Measurements from ENCODE around the gene NDUFS6. TPM values are rescaled to one million over a fixed set of nuclear protein-coding genes. Genes with fewer than 3 reads are reported as not detected.
A peak's percentile ranks its signal among the peaks of the same experiment; 100 is the strongest.

NDUFS6 gene
- total and polyA plus RNA-seq, 10 donors = 18.2 to 74.2 (median 29.2) TPM

DNA sequence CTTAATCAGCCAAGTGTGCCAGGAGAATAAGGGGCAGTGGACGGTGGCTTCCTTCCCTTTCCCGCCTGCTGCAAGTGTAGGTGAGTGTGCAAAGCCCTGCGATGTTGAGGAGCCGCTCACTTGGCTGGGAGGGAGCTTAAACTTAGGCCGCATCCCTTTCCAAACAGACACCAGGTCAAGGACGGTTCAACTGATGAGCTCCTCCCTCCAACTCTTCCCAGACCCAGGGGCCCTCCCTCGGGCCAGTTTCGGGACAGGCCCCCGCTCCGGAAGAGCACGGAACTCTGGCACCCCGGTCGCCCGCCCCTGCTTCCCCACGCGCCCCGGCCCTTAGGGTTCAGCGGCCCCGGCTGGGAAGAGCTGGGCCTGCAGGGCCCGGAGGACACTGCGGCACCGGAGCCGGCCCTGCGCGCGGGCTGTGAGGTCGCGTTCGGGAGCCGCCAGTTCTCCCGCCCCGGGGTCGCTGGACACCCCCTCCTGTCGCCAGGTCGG lies 2.1 kb upstream of the NDUFS6 start:
- peak overlapping the region; percentile 70 to 93 (median 90) for H3K27ac ChIP-seq
- peaks cover 0 to 48% (median 34%) of the 10 kb centered on the region in 6 donors for H3K36me3 ChIP-seq
- H3K4me3 ChIP-seq = peak overlapping the region; percentile 90 to 99 (median 97)
- TF ChIP-seq, protein P1, sequence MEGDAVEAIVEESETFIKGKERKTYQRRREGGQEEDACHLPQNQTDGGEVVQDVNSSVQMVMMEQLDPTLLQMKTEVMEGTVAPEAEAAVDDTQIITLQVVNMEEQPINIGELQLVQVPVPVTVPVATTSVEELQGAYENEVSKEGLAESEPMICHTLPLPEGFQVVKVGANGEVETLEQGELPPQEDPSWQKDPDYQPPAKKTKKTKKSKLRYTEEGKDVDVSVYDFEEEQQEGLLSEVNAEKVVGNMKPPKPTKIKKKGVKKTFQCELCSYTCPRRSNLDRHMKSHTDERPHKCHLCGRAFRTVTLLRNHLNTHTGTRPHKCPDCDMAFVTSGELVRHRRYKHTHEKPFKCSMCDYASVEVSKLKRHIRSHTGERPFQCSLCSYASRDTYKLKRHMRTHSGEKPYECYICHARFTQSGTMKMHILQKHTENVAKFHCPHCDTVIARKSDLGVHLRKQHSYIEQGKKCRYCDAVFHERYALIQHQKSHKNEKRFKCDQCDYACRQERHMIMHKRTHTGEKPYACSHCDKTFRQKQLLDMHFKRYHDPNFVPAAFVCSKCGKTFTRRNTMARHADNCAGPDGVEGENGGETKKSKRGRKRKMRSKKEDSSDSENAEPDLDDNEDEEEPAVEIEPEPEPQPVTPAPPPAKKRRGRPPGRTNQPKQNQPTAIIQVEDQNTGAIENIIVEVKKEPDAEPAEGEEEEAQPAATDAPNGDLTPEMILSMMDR (IDR thresholded peaks at IDR 0.05 in 8 of 11, conservative IDR thresholded peaks at IDR 0.05 in 3 of 11) = no peak
- TF ChIP-seq POLR2A (IDR thresholded peaks at IDR 0.05) = no peak
- no peak for TF ChIP-seq POLR2AphosphoS5 (IDR thresholded peaks at IDR 0.05)
- intact Hi-C loops (cut with DNase I; ENCODE audit: low total_unique reads) = no loop called here
- no peaks in the 10 kb centered on the region for H3K9me3 ChIP-seq
- no peaks in the 10 kb centered on the region for H3K27me3 ChIP-seq (replicated peaks in 1 of 7)
- 1% methylated on average over 11 to 35 of the region's 35 CpGs for WGBS, 5 donors
- H3K4me1 ChIP-seq = peaks cover 18 to 79% (median 57%) of the 10 kb centered on the region in 6 donors
- DNase-seq = no peak

DNA sequence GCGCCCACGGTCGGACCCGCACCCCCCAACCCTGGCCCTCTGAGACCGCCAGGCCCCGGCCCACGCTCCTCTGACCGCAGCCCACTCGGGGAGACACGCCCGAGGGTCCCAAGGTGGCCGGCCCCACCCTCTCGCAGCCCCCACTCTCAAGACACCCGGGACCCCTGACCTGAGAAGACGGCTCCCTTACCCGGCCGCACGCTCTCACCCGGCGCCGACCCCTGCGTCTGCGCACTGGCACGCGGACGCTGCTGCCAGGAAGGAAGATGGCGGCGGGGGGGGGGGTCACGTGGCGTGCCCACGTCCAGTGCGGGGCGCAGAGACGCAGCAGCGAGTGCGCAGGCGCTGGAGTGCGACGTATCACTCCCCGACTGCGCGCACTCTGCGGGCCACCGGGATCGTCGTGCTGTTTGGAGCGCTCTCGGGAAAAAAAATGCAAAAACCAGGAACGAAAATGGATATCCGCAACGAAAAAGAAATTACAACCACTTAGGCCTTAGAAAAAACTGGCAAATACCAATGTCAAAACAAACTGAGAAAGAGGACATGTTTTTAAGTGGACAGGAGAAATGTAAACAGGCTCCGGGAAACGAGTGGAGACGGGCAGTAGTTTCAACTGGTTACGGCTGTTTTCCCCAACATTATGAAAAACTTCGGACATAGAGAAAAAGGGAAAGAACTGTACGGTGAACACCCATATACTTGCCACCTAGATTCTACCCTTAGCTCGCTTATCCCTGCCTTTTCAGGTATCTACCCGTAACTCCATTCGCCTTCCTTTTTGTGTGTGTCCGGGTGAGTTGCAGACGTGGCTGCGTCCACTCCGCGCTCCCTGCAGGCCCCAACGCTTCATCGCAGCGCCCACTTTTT lies 1.4 kb upstream of the NDUFS6 start, which contains the start of gene MRPL36:
MRPL36 (minus strand) TSS at position 236 of the 870 bp plus-strand sequence. CDS start 902 bp downstream, outside the sequence.
- peak; percentile 98 for TF ChIP-seq POLR2AphosphoS5 (IDR thresholded peaks at IDR 0.05)
- TF ChIP-seq, protein P1 (IDR thresholded peaks at IDR 0.05 in 8 of 11, conservative IDR thresholded peaks at IDR 0.05 in 3 of 11) = peak in 2 of 11 experiments; percentile 9 to 25
- TF ChIP-seq POLR2A (IDR thresholded peaks at IDR 0.05) = peak in 2 of 3 donors; percentile 62 to 88
- DNase-seq = peak; percentile 98
- Histone ChIP-seq H3K27me3 (replicated peaks in 1 of 7) (no peaks in the 10 kb centered on the region), H3K4me1 (peaks cover 18 to 81% (median 55%) of the 10 kb centered on the region in 6 donors), H3K27ac (peak within 1 kb of the TSS; percentile 70 to 93 (median 90)), H3K4me3 (peak within 1 kb of the TSS; percentile 90 to 99 (median 97)), H3K36me3 (peaks cover 0 to 55% (median 41%) of the 10 kb centered on the region in 6 donors), H3K9me3 (no peaks in the 10 kb centered on the region)
- intact Hi-C loops (cut with DNase I; ENCODE audit: low total_unique reads) = no loop called here
- WGBS, 5 donors = 1 to 4% (median 2%) methylated on average over 48 to 68 of the region's 68 CpGs

DNA sequence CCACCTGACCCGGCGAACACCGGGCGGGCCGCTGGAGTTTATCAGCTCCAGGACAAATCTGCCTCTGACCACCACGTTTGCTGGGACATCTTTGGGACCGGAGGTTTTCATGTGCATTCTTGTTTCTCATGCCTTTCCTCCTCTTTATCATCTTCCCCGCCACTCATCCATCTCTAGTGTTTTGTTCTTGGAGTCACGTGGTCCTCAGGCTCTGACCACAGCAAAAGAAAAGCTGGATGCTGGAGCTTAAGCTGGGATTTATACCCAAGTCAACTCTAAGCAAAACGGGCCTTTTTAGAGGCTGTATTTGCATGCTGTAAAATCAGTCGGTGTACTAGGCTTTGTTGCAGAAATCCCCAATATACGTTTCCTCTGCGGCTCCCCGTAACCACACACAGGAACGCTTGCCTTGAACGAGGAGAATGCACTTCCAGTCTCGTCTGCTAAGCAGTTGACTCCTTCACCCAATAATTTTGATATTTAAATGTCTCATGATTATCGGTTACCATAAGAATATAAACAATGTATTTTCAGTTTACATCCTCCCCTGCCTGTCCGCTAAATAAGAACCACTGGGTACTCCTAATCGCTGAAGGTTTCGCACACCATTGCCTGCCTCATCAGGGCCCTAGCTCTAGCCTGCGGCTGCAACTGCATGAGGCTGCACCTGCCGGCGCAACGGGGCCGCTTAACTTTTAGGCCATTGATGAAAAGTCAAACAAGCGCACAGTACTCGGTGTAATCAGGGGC lies 560 bp upstream of the NDUFS6 start:
- 1 to 3% (median 2%) methylated on average over 27 to 28 of the region's 28 CpGs for WGBS, 5 donors
- DNase-seq = no peak
- peaks cover 0 to 63% (median 49%) of the 10 kb centered on the region in 6 donors for H3K36me3 ChIP-seq
- H3K4me3 ChIP-seq = peak overlapping the region; percentile 90 to 99 (median 97)
- H3K27ac ChIP-seq = peak overlapping the region; percentile 70 to 93 (median 90)
- no peaks in the 10 kb centered on the region for H3K27me3 ChIP-seq (replicated peaks in 1 of 7)
- intact Hi-C loops (cut with DNase I; ENCODE audit: low total_unique reads) = no loop called here
- peaks cover 18 to 85% (median 55%) of the 10 kb centered on the region in 6 donors for H3K4me1 ChIP-seq
- no peaks in the 10 kb centered on the region for H3K9me3 ChIP-seq
- TF ChIP-seq, protein P1 (IDR thresholded peaks at IDR 0.05 in 8 of 11, conservative IDR thresholded peaks at IDR 0.05 in 3 of 11) = no peak
- TF ChIP-seq POLR2A (IDR thresholded peaks at IDR 0.05) = peak in 1 of 3 donors; percentile 0
- no peak for TF ChIP-seq POLR2AphosphoS5 (IDR thresholded peaks at IDR 0.05)
